Activated CD4-positive, alpha-beta T cell treated with anti-CD3 and anti-CD28 coated beads, Interleukin-2, amount 50 U/mL, for 16 hours (primary cell): ENCODE results near the gene SGCD.
"Not testable (repeated sequence)": the region's sequence is repeated elsewhere in the genome, so short reads cannot be mapped to it uniquely, and the experiment has no call there.

Source experiments
- DNase-seq: peaks from one replicate; pipeline ENCODE4 v3.0.0-alpha.2; 2020

The SGCD gene

DNA sequence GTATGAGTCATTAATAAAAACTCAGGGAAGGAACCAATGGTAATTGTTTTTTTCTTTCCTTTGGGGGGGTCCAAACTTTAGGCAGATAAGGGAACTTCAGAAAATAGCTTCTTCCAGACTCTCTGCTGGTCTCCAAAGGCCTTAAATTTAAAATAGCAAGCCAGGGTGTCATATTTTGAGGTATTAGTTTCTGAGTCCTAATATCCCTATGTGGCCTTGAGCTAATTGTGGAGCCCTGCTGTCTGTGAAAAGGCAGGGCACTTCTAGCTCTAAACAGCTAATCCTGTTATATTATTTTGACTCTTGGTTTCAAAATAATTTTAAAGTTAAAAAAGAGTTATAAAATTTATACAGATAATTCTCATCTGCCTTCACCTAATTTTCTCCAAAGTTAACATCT, 327.5 kb downstream of the SGCD start:
- no peak for DNase-seq

DNA sequence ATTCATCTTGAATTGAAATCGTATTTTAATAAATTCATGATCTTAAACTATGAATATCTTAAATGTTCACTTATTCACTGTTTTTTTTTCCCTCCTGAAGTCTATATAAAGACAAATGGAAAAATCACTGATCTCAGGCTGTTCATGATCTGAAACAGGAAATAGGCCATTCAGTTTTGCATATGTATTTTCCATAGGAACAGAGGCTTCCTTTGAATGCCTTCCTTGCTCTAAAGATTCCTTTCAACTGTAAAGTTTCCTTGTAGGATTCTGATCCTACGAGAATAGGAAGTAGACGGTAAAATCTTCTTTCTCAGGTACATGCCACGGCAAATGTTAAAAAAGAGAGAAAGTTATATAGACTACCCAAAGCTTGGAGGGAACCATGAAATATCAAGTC, 328.8 kb downstream of the SGCD start:
- DNase-seq = no peak

DNA sequence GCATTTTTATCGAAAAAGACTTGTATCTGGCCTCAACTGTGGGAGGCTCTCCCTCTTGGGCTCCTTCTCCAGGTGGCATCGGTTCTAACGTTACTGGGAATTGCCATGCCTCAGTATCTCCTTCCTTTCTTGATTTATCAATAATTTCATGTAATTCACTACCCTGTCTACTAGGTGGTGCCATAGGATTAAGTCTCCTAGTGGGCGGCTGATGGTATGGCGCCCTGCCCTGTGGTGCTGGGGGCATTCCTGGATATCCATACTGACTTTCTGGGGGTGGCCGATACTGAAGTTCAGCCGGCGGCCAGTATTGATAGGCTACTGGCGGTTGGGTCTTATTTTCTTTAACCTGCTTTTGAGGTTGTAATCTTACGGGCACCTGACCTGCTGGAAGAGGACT, 337.9 kb downstream of the SGCD start:
- DNase-seq = not testable (repeated sequence)

DNA sequence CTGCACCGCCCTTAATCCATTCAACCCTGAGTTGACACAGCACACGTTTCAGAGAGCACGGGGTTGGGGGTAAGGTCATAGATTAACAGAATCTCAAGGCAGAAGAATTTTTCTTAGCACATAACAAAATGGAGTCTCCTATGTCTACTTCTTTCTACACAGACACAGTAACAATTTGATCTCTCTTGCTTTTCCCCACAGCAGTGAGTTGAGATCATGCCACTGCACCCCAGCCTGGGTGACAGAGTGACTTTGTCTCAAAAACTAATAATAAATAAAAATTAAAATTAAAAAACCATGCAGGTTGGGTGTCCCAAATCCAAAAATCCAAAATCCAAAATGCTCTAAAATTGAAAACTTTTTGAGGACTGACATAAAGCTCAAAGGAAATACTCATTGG, 339.7 kb downstream of the SGCD start:
- DNase-seq = not testable (repeated sequence)

DNA sequence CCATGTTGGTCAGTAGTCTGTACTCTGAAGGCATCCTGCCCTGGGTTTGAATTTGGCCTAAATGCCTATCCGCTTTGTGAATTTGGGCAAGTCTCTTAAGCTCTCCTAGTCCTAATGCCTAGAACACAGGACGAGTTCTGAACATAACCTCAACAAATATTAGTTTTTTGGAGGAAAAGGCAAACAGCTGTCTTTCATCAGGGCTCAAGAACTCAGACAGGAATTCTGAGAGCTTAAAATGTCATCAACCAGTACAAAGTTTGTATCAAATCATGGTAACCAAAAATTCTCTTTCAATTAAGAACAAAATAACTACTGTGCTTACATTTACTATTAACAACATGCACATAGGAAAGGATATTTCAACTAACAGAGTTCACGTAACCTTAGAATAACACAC, 340.7 kb downstream of the SGCD start:
- DNase-seq = no peak

DNA sequence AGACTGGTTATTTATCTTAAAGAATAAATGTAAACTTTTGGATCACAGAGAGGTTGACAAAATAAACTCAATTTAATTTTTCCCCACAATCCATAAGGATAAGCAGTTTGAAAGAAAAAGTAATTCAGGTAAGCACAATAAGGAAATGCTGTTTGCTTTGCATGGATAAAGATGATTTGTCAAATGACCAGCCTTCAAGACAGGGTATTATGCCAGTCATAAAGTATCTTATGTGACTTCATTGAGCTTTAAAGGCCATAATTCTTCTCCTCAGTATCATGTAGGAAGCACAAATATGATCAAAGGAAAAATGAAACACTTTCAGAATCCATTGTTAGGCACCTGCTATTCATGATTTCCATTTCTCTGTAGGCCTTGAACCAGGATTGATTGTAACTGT, 342.5 kb downstream of the SGCD start:
- no peak for DNase-seq

DNA sequence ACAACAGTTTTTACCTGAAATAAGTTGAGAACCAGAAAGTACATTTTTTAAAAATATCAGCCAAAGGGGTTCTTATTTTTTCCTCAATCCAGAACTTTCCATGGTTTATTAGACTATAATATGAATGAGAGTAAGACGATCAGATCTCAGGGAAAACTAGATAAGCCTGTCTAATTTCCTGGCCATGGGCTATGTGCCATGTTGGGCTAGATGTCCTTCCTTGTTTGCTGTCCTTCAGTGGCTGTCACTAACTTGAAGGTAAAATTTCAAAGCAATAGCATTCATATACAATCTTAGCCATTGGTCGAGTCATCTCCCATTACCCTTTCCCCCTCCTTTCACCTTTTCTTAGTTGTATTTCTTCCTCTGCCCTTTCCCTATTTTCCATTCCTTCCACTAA, 343.7 kb downstream of the SGCD start:
- no peak for DNase-seq

DNA sequence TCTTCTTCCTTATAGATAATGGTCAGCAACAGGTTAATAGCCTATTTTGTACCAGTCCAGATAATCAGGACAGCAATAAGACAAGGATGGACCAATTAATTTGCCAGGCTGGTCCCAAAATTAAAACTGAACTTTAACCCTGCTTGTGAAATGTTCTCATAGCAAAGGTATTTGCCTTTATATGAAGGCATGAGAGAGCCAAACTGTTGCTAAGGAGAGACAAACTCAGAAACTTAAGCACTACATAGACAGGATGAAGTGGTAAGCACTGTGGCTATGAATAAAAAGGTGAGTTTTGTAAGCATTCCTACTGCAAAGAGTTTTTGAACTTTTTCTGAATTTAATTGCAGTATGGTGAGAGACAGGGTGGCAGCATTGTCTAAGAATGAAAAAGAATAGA, 348.4 kb downstream of the SGCD start:
- no peak for DNase-seq

DNA sequence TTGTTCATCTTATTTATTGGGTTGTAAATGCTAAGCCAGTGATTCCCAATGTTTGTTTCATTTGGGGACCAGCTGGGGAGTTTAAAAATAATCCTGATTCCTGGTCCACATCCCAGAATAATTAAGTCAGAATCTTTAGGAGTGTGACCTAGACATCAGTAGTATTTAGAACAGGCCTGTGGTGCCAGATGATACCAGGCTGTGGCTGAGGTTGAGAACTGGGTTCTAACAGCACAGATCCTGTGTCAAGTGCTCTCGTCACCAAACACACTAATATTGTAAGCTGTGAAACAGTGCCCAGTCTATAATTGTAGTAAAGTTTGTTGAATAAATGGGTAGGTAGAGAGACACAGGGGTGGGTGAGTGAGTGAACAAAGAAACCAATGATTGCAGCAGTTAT, 351.0 kb downstream of the SGCD start:
- no peak for DNase-seq

DNA sequence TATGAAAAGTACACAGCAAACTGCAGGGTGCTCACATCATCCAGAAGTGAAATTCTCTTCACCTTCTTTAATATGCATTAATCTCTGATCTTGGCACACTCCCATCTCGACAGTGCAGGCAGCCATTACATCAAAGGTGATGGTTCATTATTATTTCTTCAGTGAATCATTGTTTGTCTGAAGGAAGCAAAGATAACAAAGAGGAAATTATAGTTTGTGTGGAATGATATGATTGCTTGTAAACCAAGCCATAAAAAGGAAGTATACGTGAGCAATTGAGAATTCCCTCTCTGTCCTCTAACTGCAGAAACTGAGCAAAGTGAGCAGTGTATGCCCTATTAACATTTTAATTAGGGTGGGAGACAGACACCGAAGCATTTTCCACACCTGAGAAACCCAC, 351.5 kb downstream of the SGCD start:
- no peak for DNase-seq

DNA sequence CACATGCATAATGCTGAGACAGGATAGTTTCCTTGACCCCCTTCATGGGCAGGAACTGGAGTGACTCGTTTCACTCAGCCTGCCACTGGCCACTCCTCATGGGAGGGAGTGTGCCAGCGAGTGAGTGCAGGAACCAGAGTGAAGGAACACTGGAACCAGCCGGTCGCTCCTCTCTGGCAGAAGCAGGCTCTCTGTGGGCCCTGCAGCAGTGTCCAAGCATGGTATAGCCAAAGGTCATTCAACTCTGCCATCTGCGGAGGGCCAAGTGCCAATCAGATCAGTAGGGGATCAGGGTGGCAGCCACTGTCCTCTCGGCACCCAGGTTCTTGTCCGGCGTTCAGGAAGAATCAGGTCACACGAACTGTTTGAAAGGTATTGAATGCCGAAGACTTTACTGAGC, 353.9 kb downstream of the SGCD start:
- DNase-seq = no peak

DNA sequence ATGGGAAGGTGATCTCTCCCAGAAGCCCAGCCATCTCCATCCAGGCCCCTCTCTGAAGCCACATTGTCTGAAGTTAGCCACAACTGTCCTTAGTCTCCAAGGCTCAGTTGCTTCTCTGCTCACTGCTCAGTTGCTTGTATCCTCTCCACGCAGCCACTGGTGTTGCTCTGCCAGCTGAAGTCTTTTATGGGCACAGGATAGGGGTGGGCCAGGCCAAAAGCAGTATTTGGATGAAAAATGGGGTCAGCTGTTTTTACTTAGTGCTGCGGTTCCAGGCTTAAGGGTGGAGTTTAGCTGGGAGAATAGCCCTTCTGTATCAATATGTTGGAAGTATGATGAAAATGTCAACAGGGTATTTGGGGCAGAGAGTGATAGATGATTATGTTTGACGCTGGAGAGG, 354.3 kb downstream of the SGCD start:
- DNase-seq = no peak

DNA sequence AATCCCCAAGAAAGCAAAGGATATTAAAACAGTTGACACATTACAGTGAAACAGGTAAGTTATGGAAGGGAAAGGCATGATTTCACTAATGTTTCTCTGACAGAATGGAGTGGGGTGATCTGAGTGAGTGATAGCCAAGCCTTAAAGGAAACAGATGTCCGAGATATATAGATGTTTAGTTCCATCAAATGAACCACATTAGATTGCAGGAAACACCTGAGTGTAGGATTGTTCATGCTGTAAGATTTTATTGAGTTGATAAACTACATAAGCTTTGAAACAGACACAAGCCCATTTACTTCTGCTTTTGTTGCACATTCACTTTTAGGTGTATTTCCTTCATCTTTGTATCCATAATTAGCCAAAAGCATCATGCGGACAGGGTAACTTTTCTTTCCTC, 356.0 kb downstream of the SGCD start:
- no peak for DNase-seq

DNA sequence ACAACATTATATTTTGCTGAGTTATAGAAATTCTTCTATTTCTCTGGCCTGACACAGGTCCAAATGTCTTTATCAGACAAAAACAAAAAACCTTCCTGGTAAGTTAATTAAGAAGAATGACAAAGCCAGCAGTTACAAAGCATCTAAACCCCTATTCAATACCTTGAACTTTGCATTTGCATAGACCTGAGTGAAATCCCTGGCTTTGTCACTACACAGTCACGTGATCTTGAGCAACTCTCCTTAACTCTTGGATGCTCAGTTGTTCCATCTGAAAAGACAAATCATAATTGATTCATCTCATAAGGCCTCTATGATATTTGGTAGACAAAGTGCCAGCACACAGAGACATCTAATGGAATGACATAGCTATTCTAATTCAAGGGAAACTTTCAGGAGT, 356.5 kb downstream of the SGCD start:
- no peak for DNase-seq

DNA sequence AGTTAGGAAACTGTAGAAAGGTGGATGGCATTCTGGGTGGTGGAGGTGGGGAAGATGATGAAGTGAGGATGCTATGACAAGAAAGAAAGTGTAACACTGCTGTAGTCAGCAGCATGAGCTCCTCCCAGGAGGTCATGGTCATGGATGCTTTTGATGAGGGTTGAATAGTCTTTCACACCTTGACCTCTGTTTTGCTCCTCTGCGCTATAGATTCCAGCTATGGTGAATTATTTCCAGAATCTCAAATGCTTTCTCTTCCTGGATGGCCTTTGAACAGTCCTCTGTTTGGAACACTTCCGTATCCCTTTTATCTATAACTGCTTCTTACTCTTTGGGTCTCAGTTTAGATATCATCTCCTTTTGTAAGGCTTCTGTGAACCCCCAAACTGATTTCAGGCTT, 357.3 kb downstream of the SGCD start:
- no peak for DNase-seq

DNA sequence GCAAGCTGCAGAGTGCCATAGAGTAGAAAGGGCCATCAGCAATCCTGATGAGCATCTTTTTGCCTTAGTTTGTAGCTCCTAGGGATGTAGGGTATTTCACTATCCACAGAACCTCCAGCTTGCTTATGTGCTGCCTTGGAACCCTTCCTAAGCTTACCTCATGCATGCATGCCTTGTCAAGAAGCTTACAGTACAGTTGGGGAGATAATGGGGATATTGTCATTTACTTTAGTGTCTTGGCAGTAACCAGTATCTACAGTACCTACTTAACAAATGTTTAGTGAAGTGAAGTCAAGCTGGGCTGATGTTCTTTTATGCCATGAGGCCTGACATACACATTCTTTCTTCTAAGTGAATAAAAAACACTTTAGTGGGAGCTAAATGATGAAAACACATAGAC, 358.5 kb downstream of the SGCD start:
- DNase-seq = no peak

DNA sequence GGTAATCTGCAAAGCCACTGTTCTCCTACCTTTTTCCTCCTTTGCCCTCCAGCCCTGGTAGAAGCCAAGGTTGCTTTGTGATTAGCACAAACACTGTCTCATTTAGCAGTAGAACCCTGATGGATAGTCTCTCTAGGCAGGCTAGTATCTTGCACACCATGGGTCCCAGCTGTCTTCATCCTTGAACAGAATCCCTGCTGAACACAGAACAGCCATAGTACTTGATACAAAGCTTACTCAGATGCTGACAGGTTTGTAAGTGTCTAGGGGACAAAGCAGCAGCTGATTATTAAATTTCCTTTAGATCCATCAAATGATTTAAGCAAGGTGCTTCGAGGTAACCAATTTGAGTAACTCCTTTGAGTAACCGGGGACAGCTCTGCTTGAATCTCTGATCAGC, 359.4 kb downstream of the SGCD start:
- no peak for DNase-seq

DNA sequence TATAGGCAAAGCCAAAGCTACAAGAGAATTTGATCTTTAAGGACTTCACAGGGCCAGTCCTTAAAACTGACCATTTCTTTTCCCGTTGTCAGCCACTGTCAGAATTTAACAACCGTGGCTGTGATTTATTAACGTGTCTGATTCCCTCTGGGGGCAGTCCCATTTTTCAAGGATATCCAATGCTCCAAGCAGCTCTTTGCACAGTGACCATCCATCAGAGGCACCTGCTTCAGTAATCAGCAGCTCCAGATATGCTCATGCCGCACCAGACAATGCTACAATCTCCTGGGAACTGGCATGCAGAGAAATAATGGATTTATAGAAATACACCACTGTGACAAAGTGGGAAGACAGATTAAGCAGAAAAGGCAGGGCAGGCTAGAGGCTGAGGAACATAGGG, 359.8 kb downstream of the SGCD start:
- no peak for DNase-seq

DNA sequence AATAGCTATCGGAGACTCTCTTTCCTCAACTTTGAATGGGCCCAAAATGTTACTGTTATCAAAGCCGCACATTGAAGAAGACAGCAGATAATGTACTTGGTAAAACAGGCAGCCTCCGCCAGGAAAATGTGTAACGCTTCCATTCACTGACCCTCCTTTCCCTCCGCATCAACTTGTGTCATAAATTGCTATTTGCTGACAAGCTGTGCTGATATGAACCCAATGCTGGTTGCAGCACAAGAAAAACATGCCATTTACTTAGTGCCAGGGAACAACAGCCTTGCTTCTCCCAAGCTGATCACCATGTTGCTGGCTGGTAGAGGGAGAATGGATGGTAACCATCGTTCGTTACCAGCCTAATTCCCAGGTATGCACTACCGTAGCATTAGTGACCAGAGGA, 360.6 kb downstream of the SGCD start:
- no peak for DNase-seq

DNA sequence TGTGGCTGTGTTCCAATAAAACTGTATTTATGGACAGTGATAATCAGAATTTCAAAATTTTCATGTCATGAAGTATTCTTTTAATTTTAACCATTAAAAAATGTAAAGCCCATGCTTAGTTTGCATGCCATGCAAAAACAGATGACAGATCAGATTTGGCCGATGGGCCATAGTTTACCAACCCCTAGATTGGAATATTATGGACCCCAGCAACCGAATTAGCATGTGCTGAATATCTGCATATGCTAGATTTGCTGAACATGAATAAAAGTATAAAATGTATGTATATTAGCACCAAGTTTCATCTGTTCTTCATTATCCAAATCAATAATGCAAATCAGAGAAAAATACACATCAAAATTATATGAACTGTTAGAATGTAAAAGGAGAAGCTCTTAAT, 364.6 kb downstream of the SGCD start:
- DNase-seq = no peak

DNA sequence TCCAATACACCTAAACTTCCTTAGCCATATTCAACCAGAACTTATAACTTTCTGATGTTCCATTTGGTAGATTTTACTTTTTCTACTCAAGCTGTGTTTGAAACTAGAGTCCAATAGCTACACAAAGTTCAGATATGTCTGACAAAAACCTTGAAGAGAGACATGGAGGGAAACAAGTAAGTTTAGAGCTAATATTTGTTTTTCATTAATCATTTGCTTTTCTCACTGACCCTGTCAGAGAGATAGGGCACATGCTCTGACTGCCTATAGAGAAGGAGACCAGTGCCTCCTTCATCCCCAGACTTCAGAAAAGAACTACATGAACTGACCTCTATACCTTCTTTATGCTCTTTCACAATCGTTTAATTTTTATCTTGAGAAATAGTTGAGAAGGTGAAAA, 366.1 kb downstream of the SGCD start:
- no peak for DNase-seq

DNA sequence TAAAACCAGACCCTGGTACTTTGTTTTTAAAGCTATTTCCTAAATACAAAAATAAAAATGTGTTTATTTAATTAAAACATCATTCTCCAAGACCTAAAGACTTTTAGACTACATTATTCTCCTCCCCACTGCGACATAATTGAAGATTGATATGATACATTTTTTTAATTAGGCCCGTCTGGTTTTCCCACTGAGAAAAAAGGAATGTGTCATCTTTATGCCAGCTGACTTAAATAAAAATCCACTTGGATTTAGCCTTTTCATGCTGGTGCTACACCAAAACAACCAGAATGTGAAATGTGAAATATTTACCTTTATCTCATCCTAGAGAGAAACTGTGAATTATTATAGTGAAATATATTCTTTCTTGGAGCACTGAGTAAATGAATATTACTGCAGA, 367.6 kb downstream of the SGCD start:
- DNase-seq = no peak

DNA sequence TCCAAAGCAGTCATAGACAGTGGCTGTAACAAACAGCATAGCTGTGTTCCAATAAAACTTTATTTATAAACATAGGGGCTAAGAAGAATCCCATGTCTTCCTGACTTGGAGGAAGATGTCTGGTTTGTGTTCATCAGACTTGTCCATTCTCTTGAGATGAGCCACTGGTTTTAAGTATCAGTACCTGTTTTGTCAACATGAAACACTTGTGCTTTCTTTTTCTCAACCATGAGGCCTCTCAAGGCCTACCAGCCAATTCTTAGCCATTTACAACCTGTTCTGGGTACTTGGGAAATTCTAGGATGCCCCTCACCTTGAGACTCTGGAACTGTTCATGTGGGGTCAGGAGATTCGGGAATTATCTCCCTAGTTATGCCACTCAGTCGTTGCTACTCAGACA, 368.8 kb downstream of the SGCD start:
- DNase-seq = no peak

DNA sequence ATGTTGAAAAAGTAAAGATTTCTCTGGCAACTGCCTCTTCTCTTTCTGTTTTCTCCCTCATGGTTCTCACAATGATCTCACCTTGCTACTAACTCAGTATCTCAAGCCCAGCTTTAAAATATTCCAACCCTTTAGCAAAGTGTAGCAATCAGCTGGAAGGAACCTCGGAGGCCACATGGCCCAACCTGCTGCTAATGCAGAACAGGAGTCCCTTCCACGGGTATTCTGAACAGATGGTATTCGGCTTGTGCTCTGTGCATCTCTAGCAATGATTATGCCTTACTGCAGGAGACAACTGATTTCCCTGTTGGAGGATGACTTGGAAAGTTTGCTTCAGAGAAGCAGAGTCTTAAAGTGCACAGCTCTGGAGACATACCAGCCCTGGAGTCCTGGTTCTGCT, 371.4 kb downstream of the SGCD start:
- DNase-seq = no peak

DNA sequence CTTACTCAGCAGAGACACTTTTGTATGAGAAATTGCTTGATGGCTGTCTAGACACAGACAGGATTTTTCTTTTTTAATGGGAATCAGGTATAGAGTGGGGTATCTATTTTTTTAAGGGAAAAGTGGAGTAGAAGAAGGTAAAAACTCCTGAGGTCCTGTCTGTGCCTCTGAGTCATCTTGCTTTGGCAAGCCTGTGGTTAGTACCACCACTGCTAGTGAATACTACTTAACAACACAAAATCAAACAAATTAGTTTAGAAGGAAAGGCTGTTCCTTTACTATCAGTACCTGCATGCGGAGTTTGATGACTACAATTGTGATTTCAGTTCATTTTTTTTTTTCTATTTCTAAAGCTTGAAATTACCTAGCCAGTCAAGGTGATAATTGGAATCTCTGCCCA, 372.2 kb downstream of the SGCD start:
- no peak for DNase-seq

DNA sequence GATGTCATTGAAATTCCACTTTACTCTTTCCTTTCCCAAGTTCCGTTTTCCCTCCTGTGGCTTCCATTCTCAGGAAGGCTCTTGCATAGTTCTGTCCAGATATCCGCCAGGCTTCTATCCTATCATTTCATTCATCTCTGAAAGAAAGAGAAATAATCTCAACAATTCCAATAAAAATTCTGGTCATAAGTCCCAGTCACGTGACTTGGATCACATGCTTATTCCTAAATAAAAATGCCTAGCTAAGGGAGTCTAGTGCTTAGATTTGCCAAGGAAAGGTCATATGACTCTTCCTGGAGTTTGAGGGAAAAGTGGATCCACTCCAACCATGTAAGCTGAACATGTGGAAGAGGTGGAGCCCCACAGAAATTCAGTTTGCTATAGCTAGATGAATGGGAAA, 377.2 kb downstream of the SGCD start:
- DNase-seq = no peak

DNA sequence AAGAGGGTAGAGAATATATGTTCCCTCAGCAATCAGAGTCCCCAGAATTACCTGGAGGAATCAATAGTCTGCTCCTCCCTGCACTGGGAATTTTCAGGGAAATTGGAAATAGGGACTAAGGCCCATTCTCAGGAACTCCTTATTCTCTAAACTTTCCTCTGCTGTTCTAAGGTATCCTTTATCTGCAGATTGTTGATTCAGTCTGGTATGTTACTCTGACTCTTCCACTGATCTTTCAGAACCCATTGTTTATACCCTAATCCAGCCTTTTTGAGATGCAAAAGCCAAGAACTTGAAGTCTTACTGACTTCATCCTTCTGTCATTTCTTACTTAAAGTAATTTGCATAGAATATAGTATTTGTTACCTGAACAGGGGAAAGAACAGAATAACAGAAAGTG, 379.7 kb downstream of the SGCD start:
- no peak for DNase-seq
